Measurements from ENCODE around the gene C19orf44. TPM values are rescaled to one million over a fixed set of nuclear protein-coding genes. Genes with fewer than 3 reads are reported as not detected.
A peak's percentile ranks its signal among the peaks of the same experiment; 100 is the strongest.

Gene C19orf44
- total and polyA plus RNA-seq, 12 donors, result 3.2 to 12.1 (median 5.6) TPM

GRCh38 chr19:16519230-16519687 lies 23.1 kb downstream of the C19orf44 start:
- no peaks in the 10 kb centered on the region for H3K9me3 ChIP-seq (replicated peaks in 1 of 3)
- intact Hi-C loops (cut with DNase I), result no loop called here
- peaks cover 0 to 84% of the 10 kb centered on the region in 2 donors for H3K36me3 ChIP-seq (replicated peaks in 1 of 2)
- no peak overlapping the region for H3K27ac ChIP-seq
- H3K4me3 ChIP-seq, result no peak overlapping the region
- TF ChIP-seq CTCF (IDR thresholded peaks at IDR 0.05) (no peak), POLR2A (IDR thresholded peaks at IDR 0.05) (no peak)
- no peaks in the 10 kb centered on the region for H3K4me1 ChIP-seq (replicated peaks in 1 of 2)
- H3K27me3 ChIP-seq, result no peaks in the 10 kb centered on the region
- DNase-seq, result no peak
- WGBS, 4 donors, result 90 to 97% (median 94%) methylated on average over 23 to 24 of the region's 24 CpGs

GRCh38 chr19:16520074-16520973 lies 24.1 kb downstream of the C19orf44 start:
- intact Hi-C loops (cut with DNase I), result no loop called here

GRCh38 chr19:16520986-16521624 lies 24.9 kb downstream of the C19orf44 start:
- H3K9me3 ChIP-seq (replicated peaks in 1 of 3), result no peaks in the 10 kb centered on the region
- no peak overlapping the region for H3K4me3 ChIP-seq
- DNase-seq, result no peak
- TF ChIP-seq POLR2A (IDR thresholded peaks at IDR 0.05), result no peak
- no peak for TF ChIP-seq CTCF (IDR thresholded peaks at IDR 0.05)
- H3K4me1 ChIP-seq (replicated peaks in 1 of 2), result no peaks in the 10 kb centered on the region
- peaks cover 0 to 95% of the 10 kb centered on the region in 2 donors for H3K36me3 ChIP-seq (replicated peaks in 1 of 2)
- 79 to 91% (median 90%) methylated on average over 11 to 18 of the region's 18 CpGs for WGBS, 4 donors
- no peaks in the 10 kb centered on the region for H3K27me3 ChIP-seq
- intact Hi-C loops (cut with DNase I), result no loop called here
- no peak overlapping the region for H3K27ac ChIP-seq

More at GRCh38 chr19:16520074-16520973, 24.1 kb downstream of the C19orf44 start:
- no peak overlapping the region for H3K4me3 ChIP-seq
- no peaks in the 10 kb centered on the region for H3K27me3 ChIP-seq
- no peak for TF ChIP-seq CTCF (IDR thresholded peaks at IDR 0.05)
- no peak for TF ChIP-seq POLR2A (IDR thresholded peaks at IDR 0.05)
- peak overlapping the region in 1 of 5 donors; percentile 1 for H3K27ac ChIP-seq
- DNase-seq, result peak in 1 of 7 donors; percentile 22
- H3K4me1 ChIP-seq (replicated peaks in 1 of 2), result no peaks in the 10 kb centered on the region
- no peaks in the 10 kb centered on the region for H3K9me3 ChIP-seq (replicated peaks in 1 of 3)
- H3K36me3 ChIP-seq (replicated peaks in 1 of 2), result peaks cover 0 to 87% of the 10 kb centered on the region in 2 donors
- WGBS, 4 donors, result 76 to 80% (median 79%) methylated on average over 23 to 45 of the region's 45 CpGs

GRCh38 chr19:16521715-16522289 lies 25.6 kb downstream of the C19orf44 start:
- H3K4me3 ChIP-seq, result no peak overlapping the region
- TF ChIP-seq CTCF (IDR thresholded peaks at IDR 0.05) (no peak), POLR2A (IDR thresholded peaks at IDR 0.05) (no peak)
- no peaks in the 10 kb centered on the region for H3K9me3 ChIP-seq (replicated peaks in 1 of 3)
- intact Hi-C loops (cut with DNase I), result no loop called here
- no peak overlapping the region for H3K27ac ChIP-seq
- H3K27me3 ChIP-seq, result no peaks in the 10 kb centered on the region
- DNase-seq, result no peak
- H3K4me1 ChIP-seq (replicated peaks in 1 of 2), result no peaks in the 10 kb centered on the region
- H3K36me3 ChIP-seq (replicated peaks in 1 of 2), result peaks cover 0 to 98% of the 10 kb centered on the region in 2 donors
- WGBS, 4 donors, result 88 to 96% (median 92%) methylated on average over 8 to 10 of the region's 10 CpGs
